ENCODE results near the gene EDN1.

Gene EDN1

GRCh38 chr6:12270551-12271230, 19.5 kb upstream of the EDN1 start:
- DNase-seq (ENCODE audit: low spot score), result no peak
- TF ChIP-seq CTCF (IDR thresholded peaks at IDR 0.05), result no peak
- H3K4me3 ChIP-seq, result no peak overlapping the region
- no peak overlapping the region for H3K27ac ChIP-seq

DNA sequence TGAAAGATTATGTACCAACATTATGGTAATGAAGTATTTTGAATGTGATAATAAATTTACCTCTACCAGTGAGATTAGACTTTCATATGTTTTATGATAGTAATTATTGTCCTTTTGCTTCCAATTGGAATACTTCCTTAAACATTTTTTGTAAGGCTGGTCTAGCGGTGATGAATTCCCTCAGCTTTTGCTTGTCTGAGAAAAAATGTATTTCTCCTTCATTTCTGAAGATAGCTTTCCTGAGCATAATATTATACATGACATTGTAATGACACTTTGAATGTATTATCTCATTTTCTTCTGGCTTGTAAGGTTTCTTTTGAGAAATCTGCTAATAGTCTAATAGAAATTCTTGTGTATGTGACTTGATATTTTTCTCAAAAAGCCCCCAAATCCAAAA, 18.6 kb upstream of the EDN1 start:
- no peak for TF ChIP-seq CTCF (IDR thresholded peaks at IDR 0.05)
- Histone ChIP-seq H3K4me3 (no peak overlapping the region), H3K27ac (no peak overlapping the region)
- DNase-seq (ENCODE audit: low spot score), result no peak

DNA sequence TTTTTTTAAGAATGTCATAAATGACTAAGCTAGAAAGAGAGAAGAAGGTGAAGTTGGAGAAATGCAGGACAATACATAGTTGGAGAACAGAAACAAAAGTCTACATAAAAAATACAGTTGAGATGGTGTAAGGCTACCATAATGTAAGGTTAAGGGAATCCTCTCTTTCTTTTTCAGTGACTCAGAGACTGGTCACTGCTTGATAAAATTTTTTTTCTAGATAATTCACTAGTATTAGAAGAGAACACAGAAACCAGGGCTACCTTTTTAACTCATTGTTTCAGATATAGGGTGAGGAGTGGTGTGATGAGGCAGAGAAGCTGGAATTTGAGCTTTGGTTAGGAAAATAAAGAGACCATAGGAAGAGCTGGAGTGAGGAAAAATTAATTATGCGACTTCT, 18.2 kb upstream of the EDN1 start:
- no peak for TF ChIP-seq CTCF (IDR thresholded peaks at IDR 0.05)
- no peak overlapping the region for H3K4me3 ChIP-seq
- H3K27ac ChIP-seq, result no peak overlapping the region
- DNase-seq (ENCODE audit: low spot score), result no peak

- Histone ChIP-seq H3K27ac (no peak overlapping the region), H3K4me3 (no peak overlapping the region)
- no peak for DNase-seq (ENCODE audit: low spot score)
- no peak for TF ChIP-seq CTCF (IDR thresholded peaks at IDR 0.05)
These were observed 15.1 kb upstream of the EDN1 start for GRCh38 chr6:12275107-12275506.

DNA sequence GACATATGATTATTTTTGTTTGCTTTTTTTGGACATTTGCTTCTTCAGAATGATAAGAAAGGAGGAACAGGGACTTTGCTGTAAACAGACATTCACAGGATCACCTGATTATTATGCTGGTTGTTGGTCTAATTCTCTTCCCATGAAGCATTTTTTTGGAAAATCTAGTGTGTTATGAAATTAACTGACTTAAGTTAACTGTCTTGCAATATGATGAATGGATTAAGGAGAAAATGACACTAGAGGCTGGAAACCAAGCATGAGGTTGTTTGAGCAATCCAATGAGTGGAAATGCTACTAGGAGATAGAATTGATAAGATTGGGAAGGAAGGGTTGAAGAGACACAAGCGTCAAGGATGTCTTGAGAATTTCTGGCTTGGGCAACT, 13.2 kb upstream of the EDN1 start:
- no peak for TF ChIP-seq CTCF (IDR thresholded peaks at IDR 0.05)
- no peak for DNase-seq (ENCODE audit: low spot score)
- no peak overlapping the region for H3K4me3 ChIP-seq
- H3K27ac ChIP-seq, result no peak overlapping the region

DNA sequence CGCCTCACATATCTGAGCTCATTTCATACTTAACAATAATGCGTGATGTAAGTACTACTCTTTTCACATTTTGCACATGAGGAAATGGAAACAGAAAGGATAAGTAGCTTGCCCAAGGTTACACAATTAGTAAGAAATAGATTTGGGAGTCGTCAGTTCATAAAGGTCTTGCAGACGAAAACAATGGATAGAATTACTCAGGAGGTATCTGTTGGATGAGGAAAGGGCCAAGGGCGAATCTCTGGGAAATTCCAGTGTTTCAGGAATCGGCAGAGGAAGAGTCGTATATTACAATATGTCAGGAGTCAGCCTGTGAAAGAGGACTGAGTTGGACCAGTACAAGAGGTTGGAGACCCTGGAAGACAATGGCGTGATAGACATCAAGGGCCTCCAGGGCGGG, 12.8 kb upstream of the EDN1 start:
- Histone ChIP-seq H3K27ac (no peak overlapping the region), H3K4me3 (no peak overlapping the region)
- no peak for TF ChIP-seq CTCF (IDR thresholded peaks at IDR 0.05)
- no peak for DNase-seq (ENCODE audit: low spot score)

DNA sequence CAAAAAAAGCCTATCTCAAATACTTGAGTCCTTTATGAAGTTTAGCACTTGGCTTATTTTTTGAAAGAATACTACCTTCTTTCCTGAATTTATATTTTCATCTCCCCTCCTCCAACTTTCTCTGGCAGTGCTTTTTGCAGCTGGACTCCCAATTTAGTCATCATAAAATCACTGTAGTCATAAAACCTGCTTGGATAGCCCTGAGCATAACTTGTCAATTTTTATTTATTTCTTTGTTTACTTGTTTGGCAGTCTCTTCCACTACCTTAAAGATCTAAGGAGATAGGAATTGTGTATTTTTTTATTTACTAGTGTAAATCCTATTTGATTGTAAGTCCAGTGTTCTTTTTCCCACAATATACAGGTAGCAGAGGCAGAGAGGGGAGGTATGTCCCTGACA, 11.2 kb upstream of the EDN1 start:
- no peak for TF ChIP-seq CTCF (IDR thresholded peaks at IDR 0.05)
- no peak for DNase-seq (ENCODE audit: low spot score)
- Histone ChIP-seq H3K27ac (no peak overlapping the region), H3K4me3 (no peak overlapping the region)
